Liver (tissue), 9 donors: ENCODE data around the gene MVP. TPM values are rescaled to one million over a fixed set of nuclear protein-coding genes. Genes with fewer than 3 reads are reported as not detected.
A peak's percentile ranks its signal among the peaks of the same experiment; 100 is the strongest.

Experiments used
- DNase-seq: peaks from one replicate; pipeline ENCODE4 v3.0.0-alpha.2; 2017; ENCODE audit warnings: low spot score
- H3K27ac ChIP-seq, 2 donors: one replicate each; pipeline ENCODE4 v1.7.0; 2013; ENCODE audit warnings: inconsistent platforms in 2 of 2, low read length in 2 of 2, control low read depth in 1 of 2, low read depth in 1 of 2, mild to moderate bottlenecking in 1 of 2
- H3K27me3 ChIP-seq, 4 donors: one replicate each; pipeline versions ENCODE4 v1.6.1 to v1.7.0; 2013; ENCODE audit warnings: low read length in 3 of 4, inconsistent platforms in 1 of 4, mild to moderate bottlenecking in 1 of 4, moderate library complexity in 1 of 4; ENCODE audit not compliant: control insufficient read depth in 4 of 4, insufficient read depth in 4 of 4
- H3K36me3 ChIP-seq, 4 donors: one replicate each; pipeline versions ENCODE4 v1.6.1 to v1.7.0; 2013; ENCODE audit warnings: low read length in 3 of 4, mild to moderate bottlenecking in 3 of 4, low read depth in 1 of 4, moderate library complexity in 1 of 4; ENCODE audit not compliant: control insufficient read depth in 4 of 4, insufficient read depth in 3 of 4
- H3K4me1 ChIP-seq, 4 donors: one replicate each; pipeline versions ENCODE4 v1.6.1 to v1.7.0; 2013; ENCODE audit warnings: low read length in 3 of 4, mild to moderate bottlenecking in 3 of 4, moderate library complexity in 1 of 4; ENCODE audit not compliant: control insufficient read depth in 4 of 4, insufficient read depth in 4 of 4
- H3K4me3 ChIP-seq, 3 donors: one replicate each; pipeline versions ENCODE4 v1.6.1 to v1.7.0; 2013; ENCODE audit warnings: low read length in 3 of 3, control low read depth in 1 of 3, low read depth in 1 of 3, mild to moderate bottlenecking in 1 of 3
- H3K9ac ChIP-seq, 2 donors: one replicate each; pipeline ENCODE4 v1.7.0; 2013; ENCODE audit warnings: low read length in 2 of 2, mild to moderate bottlenecking in 2 of 2, moderate library complexity in 2 of 2, control low read depth in 1 of 2, low read depth in 1 of 2
- H3K9me3 ChIP-seq, 4 donors: one replicate each; pipeline versions ENCODE4 v1.6.1 to v1.7.0; 2013; ENCODE audit warnings: low read length in 3 of 4; ENCODE audit not compliant: control insufficient read depth in 4 of 4
- ATF3 ChIP-seq: IDR thresholded peaks from 2 replicates; pipeline ENCODE4 v1.6.1; 2016; ENCODE audit warnings: antibody characterized with exemption
- EGR1 ChIP-seq, 2 donors: IDR thresholded peaks; 2 replicates each; pipeline ENCODE4 v1.6.1; 2016 to 2018; ENCODE audit warnings: antibody characterized with exemption in 2 of 2, low read depth in 2 of 2
- FOXA1 ChIP-seq: IDR thresholded peaks from 2 replicates; pipeline ENCODE4 v1.6.1; 2016; ENCODE audit warnings: antibody characterized with exemption
- FOXA2 ChIP-seq: IDR thresholded peaks from 2 replicates; pipeline ENCODE4 v1.6.1; 2016; ENCODE audit warnings: antibody characterized with exemption
- GABPA ChIP-seq, 2 donors: IDR thresholded peaks in 1 of 2; conservative IDR thresholded peaks in 1 of 2; 2 replicates each; pipeline ENCODE4 v1.6.1; 2016; ENCODE audit warnings: antibody characterized with exemption in 2 of 2, mild to moderate bottlenecking in 1 of 2, moderate library complexity in 1 of 2
- HNF4A ChIP-seq, 2 donors: conservative IDR thresholded peaks; 2 replicates each; pipeline ENCODE4 v1.6.1; 2016; ENCODE audit warnings: antibody characterized with exemption in 2 of 2, mild to moderate bottlenecking in 2 of 2
- HNF4G ChIP-seq: IDR thresholded peaks from 2 replicates; pipeline ENCODE4 v1.6.1; 2016; ENCODE audit warnings: antibody characterized with exemption
- JUND ChIP-seq, 2 donors: IDR thresholded peaks; 2 replicates each; pipeline ENCODE4 v1.6.1; 2016; ENCODE audit warnings: antibody characterized with exemption in 2 of 2
- MAX ChIP-seq: IDR thresholded peaks from 2 replicates; pipeline ENCODE4 v1.6.1; 2016; ENCODE audit warnings: antibody characterized with exemption
- NR2F2 ChIP-seq: IDR thresholded peaks from 2 replicates; pipeline ENCODE4 v1.6.1; 2016; ENCODE audit warnings: antibody characterized with exemption
- RAD21 ChIP-seq, 2 donors: IDR thresholded peaks; 2 replicates each; pipeline ENCODE4 v1.6.1; 2016; ENCODE audit warnings: antibody characterized with exemption in 2 of 2, mild to moderate bottlenecking in 2 of 2
- REST ChIP-seq: IDR thresholded peaks from 2 replicates; pipeline ENCODE4 v1.6.1; 2016; ENCODE audit warnings: antibody characterized with exemption, mild to moderate bottlenecking
- RXRA ChIP-seq, 2 donors: IDR thresholded peaks; 2 replicates each; pipeline ENCODE4 v1.6.1; 2017 to 2018; ENCODE audit warnings: antibody characterized with exemption in 2 of 2, mild to moderate bottlenecking in 1 of 2
- SP1 ChIP-seq: IDR thresholded peaks from 2 replicates; pipeline ENCODE4 v1.6.1; 2018; ENCODE audit warnings: antibody characterized with exemption, mild to moderate bottlenecking
- TAF1 ChIP-seq: conservative IDR thresholded peaks from 2 replicates; pipeline ENCODE4 v1.6.1; 2016; ENCODE audit warnings: antibody characterized with exemption, mild to moderate bottlenecking
- YY1 ChIP-seq: IDR thresholded peaks from 2 replicates; pipeline ENCODE4 v1.6.1; 2016; ENCODE audit warnings: antibody characterized with exemption, mild to moderate bottlenecking
- ZBTB33 ChIP-seq: IDR thresholded peaks from 2 replicates; pipeline ENCODE4 v1.6.1; 2016; ENCODE audit warnings: antibody characterized with exemption
- WGBS: extraction: QIAGEN DNeasy Blood & Tissue Kit; methylation state at CpG from one replicate; pipeline ENCODE4 v1.1.7; 2013; 5-methylcytosine and 5-hydroxymethylcytosine counted together
- polyA plus RNA-seq, 2 donors: library from polyadenylated mRNA; stranded (reverse) in 1 of 2; unstranded in 1 of 2; fragments of 200-250 nt in 1 of 2; fragments of >200 nt in 1 of 2; fragmentation: Nextera tagmentation in 1 of 2; extraction: Ambion mirVana in 1 of 2; gene quantifications; one replicate each; pipeline versions ENCODE4 v1.2.1 to v1.2.3, GENCODE V29; 2013 to 2015
- total RNA-seq, 2 donors: library from RNA; depleted of rRNA; stranded (reverse); fragments of >200 nt; gene quantifications; one replicate each; pipeline ENCODE4 v1.2.3, GENCODE V29; 2014
- TF ChIP-seq, protein P1 (sequence below): fragments of 150-350 bp; IDR thresholded peaks from 2 replicates; pipeline ENCODE4 v1.5.1; 2017; ENCODE audit warnings: improper control_type of control experiment, low read depth, low read length; ENCODE audit not compliant: missing input control
- donor health status: healthy.
- donor health status: healthy.
- donor health status: healthy.
- donor health status: healthy.
- donor health status: healthy.

The MVP gene
- total and polyA plus RNA-seq, 4 donors = 30.7 to 78.4 (median 50.7) TPM

DNA sequence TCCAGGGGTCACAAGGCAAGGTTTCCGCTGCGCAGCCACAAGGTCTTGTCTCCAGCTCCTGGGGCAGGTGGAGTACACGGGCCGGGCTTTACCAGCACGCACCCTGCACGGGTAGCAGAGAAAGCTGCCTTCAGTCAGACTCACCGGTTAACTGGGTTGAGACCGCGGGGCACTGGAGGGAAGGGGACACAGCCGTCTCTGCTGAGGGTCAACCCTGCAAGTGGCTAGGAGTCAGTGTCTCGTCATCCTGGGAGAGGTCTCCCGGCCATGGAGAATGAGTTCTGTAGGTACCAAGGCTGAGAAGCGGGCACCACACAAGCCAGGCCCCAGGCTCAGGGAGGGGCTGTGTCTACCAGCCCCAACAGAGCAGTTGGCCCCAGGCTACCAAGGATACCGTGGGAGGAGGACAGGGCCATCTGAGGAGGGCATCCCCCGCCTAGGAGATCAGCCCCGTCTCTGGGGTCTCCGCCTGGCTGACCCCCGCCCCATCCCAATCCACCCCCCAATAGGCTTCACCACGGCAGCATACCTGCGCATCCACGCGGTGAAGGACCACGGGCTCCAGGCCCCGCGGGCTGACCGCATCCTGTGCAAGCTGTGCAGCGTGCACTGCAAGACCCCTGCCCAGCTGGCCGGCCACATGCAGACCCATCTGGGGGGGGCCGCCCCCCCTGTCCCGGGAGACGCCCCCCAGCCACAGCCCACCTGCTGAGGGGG lies 11.1 kb upstream of the MVP start:
- Histone ChIP-seq H3K27me3 (no peaks in the 10 kb centered on the region), H3K36me3 (peaks cover 2 to 10% (median 4%) of the 10 kb centered on the region in 4 donors), H3K4me3 (no peak overlapping the region), H3K27ac (peak overlapping the region in 1 of 2 donors; percentile 88), H3K9ac (no peak overlapping the region), H3K4me1 (peaks cover 16 to 51% (median 32%) of the 10 kb centered on the region in 4 donors), H3K9me3 (no peaks in the 10 kb centered on the region)
- no peak for DNase-seq
- 82% methylated on average over 31 of the region's 31 CpGs for WGBS
- no peak for TF ChIP-seq YY1

- H3K27me3 ChIP-seq = no peaks in the 10 kb centered on the region
- H3K36me3 ChIP-seq = peaks cover 2 to 10% (median 4%) of the 10 kb centered on the region in 4 donors
- H3K4me3 ChIP-seq = no peak overlapping the region
- TF ChIP-seq ATF3 = no peak
- TF ChIP-seq RXRA (IDR thresholded peaks at IDR 0.05) = no peak
- no peak for TF ChIP-seq FOXA2
- no peak for TF ChIP-seq HNF4A (conservative IDR thresholded peaks at IDR 0.05)
- no peak for TF ChIP-seq MAX
- TF ChIP-seq, protein P1, sequence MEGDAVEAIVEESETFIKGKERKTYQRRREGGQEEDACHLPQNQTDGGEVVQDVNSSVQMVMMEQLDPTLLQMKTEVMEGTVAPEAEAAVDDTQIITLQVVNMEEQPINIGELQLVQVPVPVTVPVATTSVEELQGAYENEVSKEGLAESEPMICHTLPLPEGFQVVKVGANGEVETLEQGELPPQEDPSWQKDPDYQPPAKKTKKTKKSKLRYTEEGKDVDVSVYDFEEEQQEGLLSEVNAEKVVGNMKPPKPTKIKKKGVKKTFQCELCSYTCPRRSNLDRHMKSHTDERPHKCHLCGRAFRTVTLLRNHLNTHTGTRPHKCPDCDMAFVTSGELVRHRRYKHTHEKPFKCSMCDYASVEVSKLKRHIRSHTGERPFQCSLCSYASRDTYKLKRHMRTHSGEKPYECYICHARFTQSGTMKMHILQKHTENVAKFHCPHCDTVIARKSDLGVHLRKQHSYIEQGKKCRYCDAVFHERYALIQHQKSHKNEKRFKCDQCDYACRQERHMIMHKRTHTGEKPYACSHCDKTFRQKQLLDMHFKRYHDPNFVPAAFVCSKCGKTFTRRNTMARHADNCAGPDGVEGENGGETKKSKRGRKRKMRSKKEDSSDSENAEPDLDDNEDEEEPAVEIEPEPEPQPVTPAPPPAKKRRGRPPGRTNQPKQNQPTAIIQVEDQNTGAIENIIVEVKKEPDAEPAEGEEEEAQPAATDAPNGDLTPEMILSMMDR = no peak
- TF ChIP-seq GABPA (IDR thresholded peaks at IDR 0.05 in 1 of 2, conservative IDR thresholded peaks at IDR 0.05 in 1 of 2) = no peak
- no peak for TF ChIP-seq HNF4G
- TF ChIP-seq REST = no peak
- TF ChIP-seq SP1 = no peak
- TF ChIP-seq RAD21 (IDR thresholded peaks at IDR 0.05) = no peak
- no peak for TF ChIP-seq JUND (IDR thresholded peaks at IDR 0.05)
- no peak for TF ChIP-seq FOXA1
- TF ChIP-seq EGR1 (IDR thresholded peaks at IDR 0.05; ENCODE audit: low read depth in 2 of 2) = no peak
- no peak for TF ChIP-seq NR2F2
- TF ChIP-seq YY1 = no peak
- TF ChIP-seq ZBTB33 = no peak
- no peak for TF ChIP-seq TAF1
- no peak overlapping the region for H3K9ac ChIP-seq
- no peaks in the 10 kb centered on the region for H3K9me3 ChIP-seq
- H3K4me1 ChIP-seq = peaks cover 16 to 51% (median 30%) of the 10 kb centered on the region in 4 donors
- H3K27ac ChIP-seq = peak overlapping the region; percentile 8 to 85
- 76% methylated on average over 23 of the region's 23 CpGs for WGBS
- no peak for DNase-seq
Measured at GRCh38 chr16:29809850-29810698, 10.2 kb upstream of the MVP start.
